GM18858 (cell line): ENCODE measurements around the gene OR2T35.
"Not testable (repeated sequence)": the region's sequence is repeated elsewhere in the genome, so short reads cannot be mapped to it uniquely, and the experiment has no call there.

ENCODE experiments used
- ATAC-seq: cut with Tn5 transposase; IDR thresholded peaks from one replicate; pipeline ENCODE4 v1.9.1; 2021; ENCODE audit not compliant: unreplicated experiment

The OR2T35 gene

GRCh38 chr1:248645178-248645577 lies at the start of gene OR2T35:
Gene OR2T35 (minus strand): TSS chr1:248645278. CDS start chr1:248639258, 6,020 bp downstream.
- not testable (repeated sequence) for ATAC-seq

- no peak for ATAC-seq
Measured at GRCh38 chr1:248691567-248692155, 46.6 kb upstream of the OR2T35 start.

GRCh38 chr1:248688527-248689298 lies 43.6 kb upstream of the OR2T35 start:
- ATAC-seq: peak; percentile 50

- peak; percentile 73 for ATAC-seq
Measured at GRCh38 chr1:248686815-248687214, 41.7 kb upstream of the OR2T35 start.

GRCh38 chr1:248681651-248682050 lies 36.6 kb upstream of the OR2T35 start:
- no peak for ATAC-seq

DNA sequence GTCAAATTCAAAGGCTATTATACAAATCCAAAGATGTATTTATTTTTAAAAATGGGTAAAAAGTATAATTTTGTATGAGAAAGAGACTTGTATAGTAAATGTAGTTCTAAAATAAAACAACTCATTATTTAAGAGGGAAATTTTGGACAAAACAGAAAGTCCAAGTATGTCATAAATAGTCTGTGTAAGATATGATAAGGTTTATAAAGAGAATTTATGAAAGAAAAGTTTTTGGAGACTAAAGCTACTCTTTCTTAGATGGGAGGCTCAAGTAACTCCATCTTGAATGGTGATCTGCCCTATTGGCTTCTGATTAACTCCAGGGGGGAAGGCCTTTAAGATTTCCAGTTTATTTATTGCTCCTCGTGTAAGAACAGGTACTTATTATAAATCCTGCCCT lies 24.9 kb upstream of the OR2T35 start:
- ATAC-seq: no peak

GRCh38 chr1:248663453-248664328 lies 18.6 kb upstream of the OR2T35 start:
- ATAC-seq: peak; percentile 94

- ATAC-seq: peak; percentile 31
Measured at GRCh38 chr1:248656797-248657196, 11.7 kb upstream of the OR2T35 start.

DNA sequence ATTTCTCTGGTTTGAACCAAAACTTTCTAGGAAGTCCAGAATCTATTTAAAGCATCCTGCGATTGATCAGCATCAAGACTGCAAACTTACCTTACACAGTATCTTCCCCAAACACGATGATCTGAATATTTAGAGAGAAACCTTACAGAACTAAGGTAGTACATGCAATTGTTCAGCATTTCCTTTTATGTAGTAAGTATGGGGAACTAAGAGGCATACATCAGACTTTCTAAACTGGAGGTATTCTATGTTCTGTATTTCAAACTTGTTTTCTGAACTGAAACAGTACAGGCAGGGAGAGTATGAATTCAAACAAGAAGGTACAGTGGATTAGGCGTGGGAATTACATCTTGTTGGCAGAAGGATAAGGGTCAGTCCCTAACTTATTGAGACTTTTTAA lies 10.3 kb upstream of the OR2T35 start, which contains the start of gene OR2T27:
Gene OR2T27, minus strand, starts transcription at position 175 of the 400 bp plus-strand sequence. CDS start 4,644 bp downstream, outside the sequence.
- peak; percentile 51 for ATAC-seq

GRCh38 chr1:248648770-248649536 lies 3.9 kb upstream of the OR2T35 start:
- ATAC-seq: not testable (repeated sequence)

- peak; percentile 61 for ATAC-seq
Measured at GRCh38 chr1:248642971-248643651, 2.0 kb downstream of the OR2T35 start.

DNA sequence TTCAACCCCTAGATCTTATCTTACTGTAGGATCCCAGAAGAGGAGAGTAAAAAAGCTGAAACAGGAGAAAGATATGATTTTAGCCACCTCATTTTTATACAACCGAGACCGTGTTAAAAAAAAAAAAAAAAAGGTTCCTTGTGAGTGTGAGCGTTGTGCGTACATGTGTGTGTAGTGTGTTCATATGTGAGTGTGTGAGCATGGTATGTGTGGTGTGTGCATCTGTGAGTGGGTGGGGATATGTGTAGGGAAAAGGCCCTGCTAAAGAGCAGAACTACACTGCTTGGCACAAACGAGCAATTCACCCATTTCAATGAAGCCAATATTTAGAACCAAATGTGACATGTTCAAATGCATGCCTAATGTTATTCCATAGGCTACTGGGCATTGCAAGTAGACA lies 3.5 kb downstream of the OR2T35 start:
- ATAC-seq: not testable (repeated sequence)

DNA sequence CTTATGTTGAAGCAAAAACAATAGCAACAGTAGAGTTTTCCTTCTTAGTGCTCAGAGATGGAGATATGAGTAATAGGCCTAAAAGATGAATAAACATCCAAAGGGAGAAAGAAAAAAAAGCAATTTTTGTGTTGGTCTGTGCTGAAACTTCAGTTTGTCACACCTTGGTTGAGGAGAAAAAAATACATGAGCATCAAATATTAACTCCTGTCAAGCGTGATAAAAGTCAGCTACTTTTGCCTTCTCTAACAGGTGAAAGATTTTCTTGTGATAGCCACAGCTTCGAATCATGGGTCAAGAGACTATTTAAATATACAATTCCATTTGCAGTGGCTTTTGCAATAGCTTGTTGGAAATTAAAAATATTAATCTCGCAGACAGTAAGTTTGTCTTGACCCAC lies 4.2 kb downstream of the OR2T35 start:
- peak; percentile 27 for ATAC-seq

DNA sequence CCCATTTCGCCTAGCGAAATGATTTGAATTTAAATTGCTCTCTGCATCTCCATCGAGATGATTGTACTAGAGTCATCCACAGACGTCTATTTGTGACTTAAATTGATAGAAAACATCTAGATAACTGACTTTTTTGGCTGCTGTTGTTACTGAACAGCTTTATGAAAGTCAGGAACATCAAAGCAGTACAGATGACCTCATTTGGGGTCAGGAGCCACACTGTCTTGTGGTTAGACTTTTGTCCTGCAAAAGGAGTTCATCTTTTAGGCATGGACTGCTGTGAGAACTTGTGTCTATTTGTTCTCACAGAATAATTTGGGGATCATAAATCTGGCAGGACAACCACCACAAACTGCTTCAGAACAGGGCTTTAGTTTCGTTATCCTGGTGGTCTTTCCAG lies 5.4 kb downstream of the OR2T35 start:
- ATAC-seq: peak; percentile 22

- not testable (repeated sequence) for ATAC-seq
Measured at GRCh38 chr1:248636612-248637011, 8.5 kb downstream of the OR2T35 start.

- ATAC-seq: not testable (repeated sequence)
Measured at GRCh38 chr1:248634991-248635390, 10.1 kb downstream of the OR2T35 start, which contains the start of gene OR2T11. Gene OR2T11 (minus strand): TSS chr1:248635091. CDS start chr1:248627128, 7,963 bp downstream.

- ATAC-seq: no peak
Measured at GRCh38 chr1:248631354-248632008, 13.6 kb downstream of the OR2T35 start.

- ATAC-seq: no peak
Measured at GRCh38 chr1:248630551-248630950, 14.5 kb downstream of the OR2T35 start.
